ENCODE results near the gene ATP13A1.
"Not testable (repeated sequence)": the region's sequence is repeated elsewhere in the genome, so short reads cannot be mapped to it uniquely, and the experiment has no call there.

DNA sequence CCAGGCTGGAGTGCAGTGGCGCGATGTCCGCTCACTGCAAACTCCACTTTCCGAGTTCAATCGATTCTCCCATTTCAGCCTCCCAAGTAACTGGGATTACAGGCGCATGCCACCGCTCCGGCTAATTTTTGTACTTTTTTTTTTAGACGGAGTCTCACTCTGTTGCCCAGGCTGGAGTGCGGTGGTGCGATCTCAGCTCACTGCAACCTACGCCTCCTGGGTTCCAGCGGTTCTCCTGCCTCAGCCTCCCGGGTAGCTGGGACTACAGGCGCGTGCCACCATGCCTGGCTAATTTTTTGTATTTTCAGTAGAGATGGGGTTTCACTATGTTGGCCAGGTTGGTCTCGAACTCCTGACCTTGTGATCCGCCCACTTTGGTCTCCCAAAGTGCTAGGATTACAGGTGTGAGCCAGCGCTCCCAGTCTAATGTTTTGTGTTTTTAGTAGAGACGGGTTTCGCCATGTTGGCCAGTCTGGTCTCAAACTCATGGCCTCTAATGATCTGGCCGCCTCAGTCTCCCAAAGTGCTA is 2.0 kb upstream of the ATP13A1 start:
- TF ChIP-seq, protein P1, sequence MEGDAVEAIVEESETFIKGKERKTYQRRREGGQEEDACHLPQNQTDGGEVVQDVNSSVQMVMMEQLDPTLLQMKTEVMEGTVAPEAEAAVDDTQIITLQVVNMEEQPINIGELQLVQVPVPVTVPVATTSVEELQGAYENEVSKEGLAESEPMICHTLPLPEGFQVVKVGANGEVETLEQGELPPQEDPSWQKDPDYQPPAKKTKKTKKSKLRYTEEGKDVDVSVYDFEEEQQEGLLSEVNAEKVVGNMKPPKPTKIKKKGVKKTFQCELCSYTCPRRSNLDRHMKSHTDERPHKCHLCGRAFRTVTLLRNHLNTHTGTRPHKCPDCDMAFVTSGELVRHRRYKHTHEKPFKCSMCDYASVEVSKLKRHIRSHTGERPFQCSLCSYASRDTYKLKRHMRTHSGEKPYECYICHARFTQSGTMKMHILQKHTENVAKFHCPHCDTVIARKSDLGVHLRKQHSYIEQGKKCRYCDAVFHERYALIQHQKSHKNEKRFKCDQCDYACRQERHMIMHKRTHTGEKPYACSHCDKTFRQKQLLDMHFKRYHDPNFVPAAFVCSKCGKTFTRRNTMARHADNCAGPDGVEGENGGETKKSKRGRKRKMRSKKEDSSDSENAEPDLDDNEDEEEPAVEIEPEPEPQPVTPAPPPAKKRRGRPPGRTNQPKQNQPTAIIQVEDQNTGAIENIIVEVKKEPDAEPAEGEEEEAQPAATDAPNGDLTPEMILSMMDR (IDR thresholded peaks at IDR 0.05) = not testable (repeated sequence)
- TF ChIP-seq EP300, POLR2AphosphoS5, POLR2A (IDR thresholded peaks at IDR 0.05): not testable (repeated sequence)

All from gastroesophageal sphincter (tissue), 3 donors.